ENCODE measurements around the gene PYROXD2. TPM values are rescaled to one million over a fixed set of nuclear protein-coding genes. Genes with fewer than 3 reads are reported as not detected.

Gene PYROXD2
- total and polyA plus RNA-seq, 10 of the 15 experiments (the other 5 are each of a cell fraction or from before 2014, with no cell fraction given), result 4.8 to 15.8 (median 11.1) TPM

DNA sequence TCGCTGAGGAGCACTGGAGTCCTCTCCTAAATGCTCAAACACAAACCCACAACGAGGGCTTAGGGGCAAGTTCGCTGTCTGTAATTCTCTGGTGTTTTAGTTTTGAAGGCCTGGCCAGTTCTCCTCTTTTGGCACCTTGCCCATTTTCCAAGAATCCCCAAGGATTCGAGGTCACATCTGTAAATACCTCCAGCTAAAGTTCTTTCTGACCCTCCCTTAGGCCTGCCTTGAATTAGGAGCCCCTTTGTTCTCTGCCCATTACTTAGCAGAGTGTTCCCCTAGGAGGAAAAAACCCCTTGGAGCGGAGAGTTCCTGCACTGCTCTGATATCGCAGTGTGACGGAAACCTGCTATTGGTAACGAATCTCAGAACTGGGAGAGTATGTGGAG lies 743 bp upstream of the PYROXD2 start:
- Histone ChIP-seq H3K27ac (ENCODE audit: control insufficient read depth, insufficient read depth) (no peak overlapping the region), H3K9me3 (replicated peaks; ENCODE audit: control insufficient read depth, insufficient read depth, low read length) (no peaks in the 10 kb centered on the region), H2AFZ (ENCODE audit: control insufficient read depth, low read depth, low read length) (no peak overlapping the region), H4K20me1 (ENCODE audit: control insufficient read depth, insufficient read depth) (no peaks in the 10 kb centered on the region), H3K27me3 (replicated peaks in 1 of 2; ENCODE audit: control insufficient read depth in 2 of 2, insufficient read depth in 2 of 2, low read length in 1 of 2) (no peaks in the 10 kb centered on the region), H3K79me2 (ENCODE audit: control insufficient read depth, insufficient read depth, low read length) (no peaks in the 10 kb centered on the region), H3K9ac (ENCODE audit: control insufficient read depth, insufficient read depth, low read length) (no peak overlapping the region), H3K36me3 (ENCODE audit: control insufficient read depth in 2 of 2, insufficient read depth in 2 of 2, low read length in 1 of 2) (peaks cover 5 to 8% of the 10 kb centered on the region in 2 experiments; a peak in 2 of 4 replicates), H3K4me2 (ENCODE audit: control insufficient read depth, insufficient read depth) (no peak overlapping the region), H3K4me1 (ENCODE audit: control insufficient read depth, insufficient read depth, low read length) (peaks cover 18% of the 10 kb centered on the region), H3K4me3 (no peak overlapping the region)
- 88% methylated on average over 8 of the region's 8 CpGs for WGBS (ENCODE audit: insufficient coverage, insufficient replicate concordance, low lambda C conversion rate, missing lambda C conversion rate)
- ChIA-PET SMC1A (ENCODE audit: uncharacterized antibody, unreplicated experiment) (interaction anchor here (2.0 kb wide), 1 partner anchor 12 kb away, joined by 7 read pairs; no protein-coding TSS in a partner anchor), POLR2A (interaction anchor here (0.8 kb wide), 1 partner anchor 20 kb away, joined by 3 read pairs; no protein-coding TSS in a partner anchor), RAD21 (ENCODE audit: unreplicated experiment) (interaction anchor here (1.5 kb wide), 1 partner anchor 12 kb away, joined by 7 read pairs; no protein-coding TSS in a partner anchor), CTCF (no interaction called here)
- no peak for FAIRE-seq
- ATAC-seq, result no peak
- no TSS peak for BruUV-seq (replicated peaks)
- in situ Hi-C loops (cut with MboI), result no loop called here
- intact Hi-C loops (cut with micrococcal nuclease; ENCODE audit: unreplicated experiment), result no loop called here
- DNase-seq (ENCODE audit: low read depth, low spot score), result no peak
- TF ChIP-seq, protein P1, sequence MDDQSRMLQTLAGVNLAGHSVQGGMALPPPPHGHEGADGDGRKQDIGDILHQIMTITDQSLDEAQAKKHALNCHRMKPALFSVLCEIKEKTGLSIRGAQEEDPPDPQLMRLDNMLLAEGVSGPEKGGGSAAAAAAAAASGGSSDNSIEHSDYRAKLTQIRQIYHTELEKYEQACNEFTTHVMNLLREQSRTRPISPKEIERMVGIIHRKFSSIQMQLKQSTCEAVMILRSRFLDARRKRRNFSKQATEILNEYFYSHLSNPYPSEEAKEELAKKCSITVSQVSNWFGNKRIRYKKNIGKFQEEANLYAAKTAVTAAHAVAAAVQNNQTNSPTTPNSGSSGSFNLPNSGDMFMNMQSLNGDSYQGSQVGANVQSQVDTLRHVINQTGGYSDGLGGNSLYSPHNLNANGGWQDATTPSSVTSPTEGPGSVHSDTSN (IDR thresholded peaks at IDR 0.05; ENCODE audit: insufficient replicate concordance, low read depth, low read length), result no peak
- TF ChIP-seq SREBF1 (IDR thresholded peaks at IDR 0.05; ENCODE audit: low read length) (no peak), YY1 (IDR thresholded peaks at IDR 0.05; ENCODE audit: low read depth, low read length) (no peak), SREBF2 (IDR thresholded peaks at IDR 0.05; ENCODE audit: low read length) (no peak), BMI1 (IDR thresholded peaks at IDR 0.05; ENCODE audit: borderline replicate concordance) (no peak), MEF2A (IDR thresholded peaks at IDR 0.05; ENCODE audit: insufficient read depth, low read depth, low read length) (no peak), ESRRA (IDR thresholded peaks at IDR 0.05; ENCODE audit: low read length) (no peak), CBFB (IDR thresholded peaks at IDR 0.05; ENCODE audit: low read depth) (no peak), MYC (IDR thresholded peaks at IDR 0.05; ENCODE audit: insufficient read depth, insufficient read length, insufficient replicate concordance, low read length, severe bottlenecking) (no peak), SMARCA5 (IDR thresholded peaks at IDR 0.05) (no peak), MTA3 (IDR thresholded peaks at IDR 0.05; ENCODE audit: borderline replicate concordance, low read length) (no peak), GATAD2B (conservative IDR thresholded peaks at IDR 0.05; ENCODE audit: low read depth) (no peak)
- TF ChIP-seq, protein P2, sequence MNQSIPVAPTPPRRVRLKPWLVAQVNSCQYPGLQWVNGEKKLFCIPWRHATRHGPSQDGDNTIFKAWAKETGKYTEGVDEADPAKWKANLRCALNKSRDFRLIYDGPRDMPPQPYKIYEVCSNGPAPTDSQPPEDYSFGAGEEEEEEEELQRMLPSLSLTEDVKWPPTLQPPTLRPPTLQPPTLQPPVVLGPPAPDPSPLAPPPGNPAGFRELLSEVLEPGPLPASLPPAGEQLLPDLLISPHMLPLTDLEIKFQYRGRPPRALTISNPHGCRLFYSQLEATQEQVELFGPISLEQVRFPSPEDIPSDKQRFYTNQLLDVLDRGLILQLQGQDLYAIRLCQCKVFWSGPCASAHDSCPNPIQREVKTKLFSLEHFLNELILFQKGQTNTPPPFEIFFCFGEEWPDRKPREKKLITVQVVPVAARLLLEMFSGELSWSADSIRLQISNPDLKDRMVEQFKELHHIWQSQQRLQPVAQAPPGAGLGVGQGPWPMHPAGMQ (IDR thresholded peaks at IDR 0.05; ENCODE audit: borderline replicate concordance), result no peak
- TF ChIP-seq, protein P3, sequence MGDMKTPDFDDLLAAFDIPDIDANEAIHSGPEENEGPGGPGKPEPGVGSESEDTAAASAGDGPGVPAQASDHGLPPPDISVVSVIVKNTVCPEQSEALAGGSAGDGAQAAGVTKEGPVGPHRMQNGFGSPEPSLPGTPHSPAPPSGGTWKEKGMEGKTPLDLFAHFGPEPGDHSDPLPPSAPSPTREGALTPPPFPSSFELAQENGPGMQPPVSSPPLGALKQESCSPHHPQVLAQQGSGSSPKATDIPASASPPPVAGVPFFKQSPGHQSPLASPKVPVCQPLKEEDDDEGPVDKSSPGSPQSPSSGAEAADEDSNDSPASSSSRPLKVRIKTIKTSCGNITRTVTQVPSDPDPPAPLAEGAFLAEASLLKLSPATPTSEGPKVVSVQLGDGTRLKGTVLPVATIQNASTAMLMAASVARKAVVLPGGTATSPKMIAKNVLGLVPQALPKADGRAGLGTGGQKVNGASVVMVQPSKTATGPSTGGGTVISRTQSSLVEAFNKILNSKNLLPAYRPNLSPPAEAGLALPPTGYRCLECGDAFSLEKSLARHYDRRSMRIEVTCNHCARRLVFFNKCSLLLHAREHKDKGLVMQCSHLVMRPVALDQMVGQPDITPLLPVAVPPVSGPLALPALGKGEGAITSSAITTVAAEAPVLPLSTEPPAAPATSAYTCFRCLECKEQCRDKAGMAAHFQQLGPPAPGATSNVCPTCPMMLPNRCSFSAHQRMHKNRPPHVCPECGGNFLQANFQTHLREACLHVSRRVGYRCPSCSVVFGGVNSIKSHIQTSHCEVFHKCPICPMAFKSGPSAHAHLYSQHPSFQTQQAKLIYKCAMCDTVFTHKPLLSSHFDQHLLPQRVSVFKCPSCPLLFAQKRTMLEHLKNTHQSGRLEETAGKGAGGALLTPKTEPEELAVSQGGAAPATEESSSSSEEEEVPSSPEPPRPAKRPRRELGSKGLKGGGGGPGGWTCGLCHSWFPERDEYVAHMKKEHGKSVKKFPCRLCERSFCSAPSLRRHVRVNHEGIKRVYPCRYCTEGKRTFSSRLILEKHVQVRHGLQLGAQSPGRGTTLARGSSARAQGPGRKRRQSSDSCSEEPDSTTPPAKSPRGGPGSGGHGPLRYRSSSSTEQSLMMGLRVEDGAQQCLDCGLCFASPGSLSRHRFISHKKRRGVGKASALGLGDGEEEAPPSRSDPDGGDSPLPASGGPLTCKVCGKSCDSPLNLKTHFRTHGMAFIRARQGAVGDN (IDR thresholded peaks at IDR 0.05), result no peak
- TF ChIP-seq, protein P4, sequence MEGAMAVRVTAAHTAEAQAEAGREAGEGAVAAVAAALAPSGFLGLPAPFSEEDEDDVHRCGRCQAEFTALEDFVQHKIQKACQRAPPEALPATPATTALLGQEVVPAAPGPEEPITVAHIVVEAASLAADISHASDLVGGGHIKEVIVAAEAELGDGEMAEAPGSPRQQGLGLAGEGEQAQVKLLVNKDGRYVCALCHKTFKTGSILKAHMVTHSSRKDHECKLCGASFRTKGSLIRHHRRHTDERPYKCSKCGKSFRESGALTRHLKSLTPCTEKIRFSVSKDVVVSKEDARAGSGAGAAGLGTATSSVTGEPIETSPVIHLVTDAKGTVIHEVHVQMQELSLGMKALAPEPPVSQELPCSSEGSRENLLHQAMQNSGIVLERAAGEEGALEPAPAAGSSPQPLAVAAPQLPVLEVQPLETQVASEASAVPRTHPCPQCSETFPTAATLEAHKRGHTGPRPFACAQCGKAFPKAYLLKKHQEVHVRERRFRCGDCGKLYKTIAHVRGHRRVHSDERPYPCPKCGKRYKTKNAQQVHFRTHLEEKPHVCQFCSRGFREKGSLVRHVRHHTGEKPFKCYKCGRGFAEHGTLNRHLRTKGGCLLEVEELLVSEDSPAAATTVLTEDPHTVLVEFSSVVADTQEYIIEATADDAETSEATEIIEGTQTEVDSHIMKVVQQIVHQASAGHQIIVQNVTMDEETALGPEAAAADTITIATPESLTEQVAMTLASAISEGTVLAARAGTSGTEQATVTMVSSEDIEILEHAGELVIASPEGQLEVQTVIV (IDR thresholded peaks at IDR 0.05; ENCODE audit: borderline replicate concordance, partially characterized antibody), result no peak

All from GM12878 (cell line).